ENCODE results near the gene FHIT. TPM values are rescaled to one million over a fixed set of nuclear protein-coding genes. Genes with fewer than 3 reads are reported as not detected.
"Not testable (repeated sequence)": the region's sequence is repeated elsewhere in the genome, so short reads cannot be mapped to it uniquely, and the experiment has no call there.

FHIT gene
- polyA plus RNA-seq, 3 donors, result 25.7 to 31.0 (median 25.7) TPM

- DNase-seq (ENCODE audit: extremely low read depth in 1 of 11, low read depth in 9 of 11, low spot score in 4 of 11), result not testable (repeated sequence)
These were observed 711.9 kb downstream of the FHIT start for GRCh38 chr3:60539394-60539793.

GRCh38 chr3:60536420-60536819 lies 714.8 kb downstream of the FHIT start:
- peak in 6 of 11 donors; percentile 13 to 45 (median 24) for DNase-seq (ENCODE audit: extremely low read depth in 1 of 11, low read depth in 9 of 11, low spot score in 4 of 11)

GRCh38 chr3:60531759-60532158 lies 719.5 kb downstream of the FHIT start:
- DNase-seq (ENCODE audit: extremely low read depth in 1 of 11, low read depth in 9 of 11, low spot score in 4 of 11), result no peak

- no peak for DNase-seq (ENCODE audit: extremely low read depth in 1 of 11, low read depth in 9 of 11, low spot score in 4 of 11)
These were observed 722.6 kb downstream of the FHIT start for GRCh38 chr3:60528651-60529050.

DNA sequence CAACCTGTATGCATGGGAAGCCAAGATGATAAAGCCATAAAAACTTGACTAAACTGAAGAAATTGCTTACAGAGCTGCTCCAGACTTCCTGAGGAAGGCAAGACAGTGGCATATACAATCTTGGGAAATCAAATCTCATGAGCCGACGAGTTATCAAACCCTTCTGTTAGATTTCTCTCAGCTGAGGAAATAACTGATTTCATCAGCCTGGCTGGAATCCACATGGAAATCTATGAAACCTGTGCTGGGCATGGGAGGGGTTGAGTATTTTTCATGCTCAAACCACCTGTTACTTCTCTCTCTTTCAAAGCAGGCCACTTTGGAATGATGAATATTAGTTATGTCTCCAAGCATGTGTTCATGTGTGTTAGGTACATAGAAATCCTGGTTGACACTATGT lies 727.7 kb downstream of the FHIT start:
- DNase-seq (ENCODE audit: extremely low read depth in 1 of 11, low read depth in 9 of 11, low spot score in 4 of 11), result no peak

- no peak for DNase-seq (ENCODE audit: extremely low read depth in 1 of 11, low read depth in 9 of 11, low spot score in 4 of 11)
These were observed 734.1 kb downstream of the FHIT start for GRCh38 chr3:60517134-60517533.

DNA sequence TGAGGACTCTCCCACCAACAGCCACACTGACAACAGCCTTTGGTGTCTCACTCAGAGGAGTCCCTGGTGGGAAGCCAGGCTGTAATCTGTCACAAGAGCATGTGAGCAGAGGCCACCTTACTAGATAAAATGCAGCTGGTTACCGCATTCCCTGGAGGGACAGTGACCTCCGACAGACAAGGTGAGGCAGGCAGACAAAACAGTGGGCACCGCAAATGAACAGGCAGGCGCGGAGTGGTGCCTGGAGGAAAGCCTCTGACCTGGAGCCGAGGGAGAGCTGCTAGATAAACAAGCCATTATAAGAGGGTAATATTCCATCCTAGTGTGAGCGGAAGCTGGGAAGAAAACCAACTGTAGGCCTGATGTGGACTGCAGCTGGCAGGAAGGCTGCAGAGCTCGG lies 736.4 kb downstream of the FHIT start:
- DNase-seq (ENCODE audit: extremely low read depth in 1 of 11, low read depth in 9 of 11, low spot score in 4 of 11), result peak in 6 of 11 donors; percentile 9 to 22 (median 18)

- DNase-seq (ENCODE audit: extremely low read depth in 1 of 11, low read depth in 9 of 11, low spot score in 4 of 11), result no peak
These were observed 737.1 kb downstream of the FHIT start for GRCh38 chr3:60514085-60514649.

DNA sequence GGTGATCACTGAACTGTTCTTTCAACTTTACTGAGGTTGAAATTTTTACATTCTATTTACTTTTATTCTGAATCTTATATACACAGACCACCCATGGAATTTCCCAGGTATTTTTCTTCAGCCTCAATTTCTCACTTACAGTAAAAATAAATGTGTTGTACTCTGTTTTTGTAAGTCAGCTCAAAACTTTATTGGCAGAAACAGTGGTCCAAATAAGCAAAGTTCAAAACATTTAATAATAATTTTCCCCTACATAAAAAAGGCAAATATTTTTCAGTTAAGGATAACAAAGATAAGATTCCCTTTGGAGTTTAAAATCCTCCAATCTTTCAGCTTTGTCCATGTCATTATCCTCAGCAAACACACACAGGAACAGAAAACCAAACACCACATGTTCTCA lies 738.0 kb downstream of the FHIT start:
- no peak for DNase-seq (ENCODE audit: extremely low read depth in 1 of 11, low read depth in 9 of 11, low spot score in 4 of 11)

- no peak for DNase-seq (ENCODE audit: extremely low read depth in 1 of 11, low read depth in 9 of 11, low spot score in 4 of 11)
These were observed 738.7 kb downstream of the FHIT start for GRCh38 chr3:60512506-60512905.

DNA sequence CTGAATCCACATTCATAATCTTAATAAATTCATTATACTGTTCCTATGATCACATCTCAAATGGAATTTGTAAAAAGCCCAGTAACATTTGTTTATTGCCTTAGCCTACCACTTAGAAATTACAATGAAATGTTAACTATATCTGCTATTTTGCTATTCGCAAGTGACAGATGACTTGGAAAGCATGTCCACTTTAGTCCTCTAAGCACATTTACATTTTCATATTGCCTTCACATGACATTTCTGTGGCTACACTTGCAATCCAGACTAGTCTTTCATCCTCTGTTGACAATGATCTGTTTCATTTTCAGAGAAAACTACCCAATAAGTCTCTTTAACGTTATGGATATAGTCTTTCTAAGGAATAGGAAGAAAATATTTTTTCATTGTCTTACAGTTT lies 741.8 kb downstream of the FHIT start:
- no peak for DNase-seq (ENCODE audit: extremely low read depth in 1 of 11, low read depth in 9 of 11, low spot score in 4 of 11)

DNA sequence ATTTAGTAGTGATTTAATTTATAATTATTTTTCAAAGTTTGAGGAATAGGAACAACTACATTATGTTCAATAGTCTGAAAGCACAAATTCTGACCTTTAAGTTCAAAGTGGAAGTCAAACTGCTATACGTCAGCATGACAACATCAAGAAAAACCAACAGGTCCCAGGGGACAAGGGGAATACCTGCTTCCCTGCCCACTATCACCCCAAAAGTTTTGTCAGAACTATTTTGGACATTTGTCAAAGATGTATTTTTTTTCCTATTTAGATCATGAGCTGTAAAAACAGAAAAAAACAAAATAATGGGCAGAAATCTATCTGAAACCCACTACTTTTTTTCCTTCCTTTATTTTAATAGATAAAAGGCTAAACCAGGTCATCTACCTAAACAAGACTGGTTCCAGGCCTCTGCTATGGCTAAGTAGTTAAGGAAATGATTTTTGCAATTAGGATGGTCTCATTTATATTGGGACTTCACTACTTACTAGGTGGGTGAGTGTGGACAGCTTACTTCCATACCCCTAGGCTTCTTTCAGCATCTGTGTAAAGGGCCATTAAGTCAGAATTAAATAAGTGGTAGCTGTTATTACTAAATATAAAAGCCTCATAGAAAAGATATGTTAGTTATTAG lies 746.3 kb downstream of the FHIT start:
- no peak for DNase-seq (ENCODE audit: extremely low read depth in 1 of 11, low read depth in 9 of 11, low spot score in 4 of 11)

DNA sequence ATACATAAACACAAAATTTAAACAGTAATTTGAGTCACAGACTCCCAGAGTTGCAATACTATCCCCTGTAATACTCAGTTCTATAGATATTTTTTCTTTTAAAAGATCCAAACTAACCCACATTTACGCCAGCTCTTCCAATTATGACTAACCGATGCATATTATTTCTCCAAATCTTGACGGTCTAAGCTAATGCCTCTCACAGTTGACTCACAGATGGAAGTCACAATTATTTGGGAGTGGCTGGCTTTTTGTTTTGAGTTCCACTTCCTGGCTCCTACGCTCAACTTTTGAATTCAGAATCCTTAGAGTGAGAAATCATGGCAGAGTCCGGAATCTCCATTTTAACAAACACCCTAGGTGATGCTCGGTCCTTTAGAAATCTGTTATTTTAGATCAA lies 749.9 kb downstream of the FHIT start:
- DNase-seq (ENCODE audit: extremely low read depth in 1 of 11, low read depth in 9 of 11, low spot score in 4 of 11), result no peak

GRCh38 chr3:60497902-60498301 lies 753.4 kb downstream of the FHIT start:
- peak in 1 of 11 donors; percentile 4 for DNase-seq (ENCODE audit: extremely low read depth in 1 of 11, low read depth in 9 of 11, low spot score in 4 of 11)

DNA sequence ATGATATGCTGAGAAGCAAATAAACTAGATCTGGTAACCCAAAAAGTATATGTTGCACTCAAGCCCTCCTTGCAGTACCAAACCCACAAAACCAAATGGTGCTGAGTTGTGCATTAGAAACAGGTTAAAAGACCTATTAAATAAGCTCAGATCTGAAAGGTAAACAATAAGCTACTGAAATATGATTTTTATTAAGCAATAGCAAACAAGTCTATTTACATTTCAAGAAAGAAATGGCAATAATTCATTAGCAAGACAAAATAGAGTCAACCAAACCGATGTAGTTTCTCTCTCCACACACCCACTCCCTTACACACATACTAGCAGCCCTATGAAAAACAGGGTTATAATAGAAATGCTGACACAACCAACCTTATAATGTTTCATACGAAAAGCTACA lies 760.3 kb downstream of the FHIT start:
- DNase-seq (ENCODE audit: extremely low read depth in 1 of 11, low read depth in 9 of 11, low spot score in 4 of 11), result no peak

GRCh38 chr3:60475096-60475495 lies 776.2 kb downstream of the FHIT start:
- peak in 1 of 11 donors; percentile 20 for DNase-seq (ENCODE audit: extremely low read depth in 1 of 11, low read depth in 9 of 11, low spot score in 4 of 11)

DNA sequence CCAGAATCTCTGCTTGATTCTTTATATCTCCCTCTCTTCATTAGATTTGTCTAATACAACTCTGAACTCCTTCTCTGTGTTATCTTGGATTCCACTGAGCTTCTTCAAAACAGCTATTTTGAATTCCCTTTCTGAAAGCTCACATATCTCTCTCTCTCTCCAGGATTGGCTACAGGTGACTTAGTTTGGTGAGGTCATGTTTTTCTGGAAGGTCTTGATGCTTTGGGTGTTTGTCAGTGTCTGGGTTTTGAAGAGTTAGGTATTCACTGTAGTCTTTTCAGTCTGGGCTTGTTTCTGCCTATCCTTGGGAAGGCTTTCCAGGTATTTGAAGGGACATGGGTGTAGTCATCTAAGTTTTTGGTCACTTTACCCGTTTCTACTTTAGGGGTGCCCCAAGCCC lies 781.8 kb downstream of the FHIT start:
- DNase-seq (ENCODE audit: extremely low read depth in 1 of 11, low read depth in 9 of 11, low spot score in 4 of 11), result no peak

- DNase-seq (ENCODE audit: extremely low read depth in 1 of 11, low read depth in 9 of 11, low spot score in 4 of 11), result peak in 1 of 11 donors; percentile 17
These were observed 787.6 kb downstream of the FHIT start for GRCh38 chr3:60463685-60464084.

GRCh38 chr3:60461267-60461666 lies 790.0 kb downstream of the FHIT start:
- no peak for DNase-seq (ENCODE audit: extremely low read depth in 1 of 11, low read depth in 9 of 11, low spot score in 4 of 11)

GRCh38 chr3:60456180-60456579 lies 795.1 kb downstream of the FHIT start:
- DNase-seq (ENCODE audit: extremely low read depth in 1 of 11, low read depth in 9 of 11, low spot score in 4 of 11), result no peak

GRCh38 chr3:60453326-60453725 lies 797.9 kb downstream of the FHIT start:
- no peak for DNase-seq (ENCODE audit: extremely low read depth in 1 of 11, low read depth in 9 of 11, low spot score in 4 of 11)
